Muscle of arm (tissue), 12 donors: Measurements from ENCODE around the gene SERPINA12. TPM values are rescaled to one million over a fixed set of nuclear protein-coding genes. Genes with fewer than 3 reads are reported as not detected.
A peak's percentile ranks its signal among the peaks of the same experiment; 100 is the strongest.
"Not testable (repeated sequence)": the region's sequence is repeated elsewhere in the genome, so short reads cannot be mapped to it uniquely, and the experiment has no call there.

Source experiments
- DNase-seq: peaks from one replicate; pipeline ENCODE4 v3.0.0-alpha.2; 2013
- polyA plus RNA-seq, 12 donors: library from polyadenylated mRNA; unstranded; fragments of 120-200 nt; gene quantifications; one replicate each; pipeline ENCODE4 v1.2.1, GENCODE V29; 2013; ENCODE audit not compliant: insufficient read length in 12 of 12

SERPINA12 gene
- polyA plus RNA-seq, 12 donors: not detected

- no peak for DNase-seq
These were observed 15.2 kb downstream of the SERPINA12 start for GRCh38 chr14:94494085-94494484.

GRCh38 chr14:94491511-94491910 is 17.8 kb downstream of the SERPINA12 start:
- DNase-seq: no peak

DNA sequence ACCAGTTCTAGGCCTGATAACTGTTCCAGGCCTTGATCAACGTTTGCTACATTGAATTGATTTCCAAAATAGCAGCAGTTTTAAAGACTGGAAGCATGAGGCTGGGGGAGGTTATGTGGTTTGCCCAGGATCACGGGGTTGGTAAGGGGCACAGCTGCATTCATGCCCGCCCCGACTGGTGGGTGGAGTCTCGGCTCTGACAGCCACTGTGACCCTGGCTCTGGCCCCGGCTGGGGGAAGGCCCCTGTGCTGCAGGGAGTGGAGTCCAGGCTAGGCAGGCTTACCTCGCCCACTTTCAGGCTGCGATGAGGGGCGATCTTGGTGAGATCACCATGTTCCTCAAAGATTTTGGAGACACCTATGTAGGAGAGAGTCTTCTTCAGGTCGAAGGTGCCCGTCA is 19.9 kb downstream of the SERPINA12 start:
- DNase-seq: no peak

GRCh38 chr14:94486883-94487282 is 22.4 kb downstream of the SERPINA12 start:
- DNase-seq: no peak

DNA sequence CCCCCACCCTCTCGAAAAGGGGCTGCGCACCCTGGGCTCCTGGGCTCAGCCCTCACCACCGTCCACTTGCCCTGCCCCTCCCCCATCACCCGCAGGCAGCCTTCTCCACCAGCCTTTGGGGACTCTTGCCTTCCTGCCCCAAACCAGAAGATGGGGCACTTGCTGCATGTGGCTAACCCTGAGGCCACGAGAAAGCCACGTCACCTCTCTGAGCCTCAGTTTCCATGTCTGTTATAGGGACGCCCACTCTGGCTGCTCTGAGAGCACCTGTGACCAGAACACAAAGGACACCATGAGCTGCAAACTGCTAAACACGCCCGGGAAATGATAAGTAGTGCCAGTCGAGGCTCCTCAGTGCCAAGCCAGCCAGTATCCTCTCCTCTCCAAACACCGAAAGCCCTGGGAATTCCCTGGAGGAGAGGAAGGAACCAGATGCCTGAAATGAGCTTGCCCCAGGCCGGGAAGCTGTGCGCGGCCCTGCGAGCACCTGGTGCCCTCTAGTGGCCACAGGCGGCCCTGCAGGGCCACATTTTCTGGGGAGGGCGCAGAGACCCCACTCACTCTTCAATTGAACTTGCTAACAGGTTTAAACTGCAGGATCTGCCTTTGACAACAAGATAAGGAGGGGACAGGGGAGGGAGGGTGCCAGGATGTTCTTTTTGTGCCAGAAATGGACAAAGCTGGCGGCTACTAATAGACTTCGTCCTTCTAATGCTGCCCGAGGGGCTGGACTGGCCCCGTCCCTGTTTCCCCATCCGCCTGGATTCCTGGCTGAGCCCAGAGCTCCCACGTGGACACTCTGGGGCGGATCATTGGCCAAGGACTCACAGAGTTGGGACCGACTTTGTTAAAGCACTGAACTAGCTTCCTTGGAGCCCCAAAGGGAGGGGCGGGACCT is 23.1 kb downstream of the SERPINA12 start:
- DNase-seq: peak; percentile 46

DNA sequence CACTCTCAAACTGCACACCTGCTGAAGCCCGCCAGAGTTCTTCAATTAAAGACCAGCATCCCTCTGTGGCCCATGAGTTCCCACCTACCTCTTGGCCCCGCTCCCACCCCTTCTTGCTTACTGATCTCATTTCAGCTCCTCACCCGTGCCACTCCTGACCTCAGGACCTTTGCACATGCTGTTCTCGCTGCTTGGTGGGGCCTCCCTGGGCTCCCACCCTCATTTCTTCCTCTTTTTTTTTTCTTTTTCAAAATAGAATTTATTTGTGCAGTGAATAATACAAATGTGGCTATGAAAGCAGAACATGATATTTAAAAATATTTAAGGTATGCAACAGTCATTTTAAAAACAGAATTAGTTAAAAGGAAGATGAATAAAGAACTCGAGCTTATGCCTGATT is 24.8 kb downstream of the SERPINA12 start:
- no peak for DNase-seq

GRCh38 chr14:94483729-94484275 is 25.5 kb downstream of the SERPINA12 start:
- no peak for DNase-seq

DNA sequence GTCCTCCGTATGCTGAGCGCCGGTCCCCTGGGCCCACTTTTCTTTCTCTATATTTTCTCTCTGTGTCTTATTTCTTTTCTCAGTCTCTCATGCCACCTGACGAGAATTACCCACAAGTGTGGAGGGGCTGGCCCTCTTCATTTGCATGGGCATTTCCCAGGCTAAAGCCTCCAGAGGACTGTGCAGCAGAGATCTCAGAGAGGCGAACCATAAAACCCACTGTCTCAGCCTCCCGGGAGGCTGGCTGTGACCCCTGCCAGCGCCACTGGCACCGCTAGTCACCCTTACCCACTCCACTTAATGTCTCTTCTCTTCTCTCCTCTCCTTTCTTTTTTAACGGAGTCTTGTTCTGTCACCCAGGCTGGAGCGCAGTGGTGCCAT is 26.2 kb downstream of the SERPINA12 start:
- no peak for DNase-seq

DNA sequence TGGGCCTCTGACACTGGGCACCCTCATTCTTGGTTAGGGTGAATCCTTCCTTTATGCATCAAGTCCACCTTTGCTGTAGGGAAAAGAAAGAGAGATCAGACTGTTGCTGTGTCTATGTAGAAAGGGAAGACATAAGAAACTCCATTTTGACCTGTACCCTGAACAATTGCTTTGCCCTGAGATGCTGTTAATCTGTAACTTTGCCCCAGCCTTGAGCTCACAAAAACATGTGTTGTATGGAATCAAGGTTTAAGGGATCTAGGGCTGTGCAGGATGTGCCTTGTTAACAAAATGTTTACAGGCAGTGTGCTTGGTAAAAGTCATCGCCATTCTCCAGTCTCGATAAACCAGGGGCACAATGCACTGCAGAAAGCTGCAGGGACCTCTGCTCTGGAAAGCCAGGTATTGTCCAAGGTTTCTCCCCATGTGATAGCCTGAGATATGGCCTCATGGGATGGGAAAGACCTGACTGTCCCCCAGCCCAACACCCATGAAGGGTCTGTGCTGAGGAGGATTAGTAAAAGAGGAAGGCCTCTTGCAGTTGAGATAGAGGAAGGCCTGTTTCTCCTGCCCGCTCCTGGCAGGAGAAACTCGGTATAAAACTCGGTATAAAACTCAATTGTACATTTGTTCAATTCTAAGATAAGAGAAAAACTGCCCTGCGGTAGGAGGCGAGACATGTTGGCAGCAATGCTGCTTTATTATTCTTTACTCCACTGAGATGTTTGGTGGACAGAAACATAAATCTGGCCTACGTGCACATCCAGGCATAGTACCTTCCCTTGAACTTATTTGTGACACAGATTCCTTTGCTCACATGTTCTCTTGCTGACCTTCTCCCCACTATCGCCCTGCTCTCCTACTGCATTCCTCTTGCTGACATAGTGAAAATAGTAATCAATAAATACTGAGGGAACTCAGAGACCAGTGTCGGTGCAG is 26.9 kb downstream of the SERPINA12 start:
- not testable (repeated sequence) for DNase-seq

DNA sequence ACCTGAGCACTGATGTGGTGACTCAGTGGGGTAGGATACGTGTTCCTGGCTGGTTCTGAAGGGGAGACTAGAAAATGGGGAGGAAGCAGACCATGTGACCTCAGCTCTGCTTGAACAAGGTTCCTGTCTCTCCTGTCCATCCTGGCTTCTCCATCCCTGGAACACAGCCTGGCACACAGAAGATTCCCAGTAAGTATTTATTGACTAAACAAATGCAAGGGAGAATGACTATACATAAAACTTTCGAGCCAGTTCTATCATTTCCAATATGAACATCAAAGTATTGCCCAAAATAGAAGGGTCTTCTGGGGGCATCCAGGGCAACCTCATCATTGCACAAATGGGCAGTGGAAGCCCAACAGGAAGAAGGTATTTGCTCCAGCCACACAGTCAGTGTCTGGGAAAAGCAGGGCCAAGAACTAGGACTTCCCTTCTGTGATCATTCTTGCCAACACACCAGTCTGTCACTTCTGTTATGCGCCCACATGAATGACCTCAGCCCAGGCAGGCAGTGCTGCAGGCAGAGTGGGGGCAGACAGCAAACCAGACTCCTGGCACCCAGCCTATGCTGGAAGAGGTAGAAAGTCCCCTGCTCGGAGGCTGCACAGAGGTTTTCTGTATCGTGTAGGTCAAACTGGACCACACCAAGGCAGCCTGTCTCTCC is 27.7 kb downstream of the SERPINA12 start:
- DNase-seq: no peak

GRCh38 chr14:94480809-94481208 is 28.5 kb downstream of the SERPINA12 start:
- no peak for DNase-seq

- DNase-seq: no peak
These were observed 30.8 kb downstream of the SERPINA12 start for GRCh38 chr14:94478420-94478819.

DNA sequence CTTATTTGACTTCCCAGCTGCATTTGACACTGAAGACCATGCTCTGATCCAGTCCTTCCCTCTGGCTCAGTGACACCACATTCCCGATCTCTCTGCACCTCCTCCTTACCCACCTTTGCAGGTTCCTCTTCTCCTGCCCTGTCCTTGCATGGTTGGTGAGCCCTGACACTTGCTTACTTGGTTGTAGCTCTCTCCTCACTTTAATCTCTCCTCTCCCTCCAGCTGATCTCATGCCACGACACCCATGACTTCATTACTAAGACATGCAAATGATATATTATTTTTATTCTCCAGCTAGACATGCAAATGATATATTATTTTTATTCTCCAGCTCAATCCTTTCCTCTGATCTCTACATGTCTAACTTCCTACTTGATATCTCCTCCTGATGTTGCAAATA is 33.2 kb downstream of the SERPINA12 start, which contains the start of gene SERPINA9:
TSS of gene SERPINA9 (minus strand) at position 175 of the 400 bp plus-strand sequence. CDS start 6,357 bp downstream, outside the sequence.
- no peak for DNase-seq

DNA sequence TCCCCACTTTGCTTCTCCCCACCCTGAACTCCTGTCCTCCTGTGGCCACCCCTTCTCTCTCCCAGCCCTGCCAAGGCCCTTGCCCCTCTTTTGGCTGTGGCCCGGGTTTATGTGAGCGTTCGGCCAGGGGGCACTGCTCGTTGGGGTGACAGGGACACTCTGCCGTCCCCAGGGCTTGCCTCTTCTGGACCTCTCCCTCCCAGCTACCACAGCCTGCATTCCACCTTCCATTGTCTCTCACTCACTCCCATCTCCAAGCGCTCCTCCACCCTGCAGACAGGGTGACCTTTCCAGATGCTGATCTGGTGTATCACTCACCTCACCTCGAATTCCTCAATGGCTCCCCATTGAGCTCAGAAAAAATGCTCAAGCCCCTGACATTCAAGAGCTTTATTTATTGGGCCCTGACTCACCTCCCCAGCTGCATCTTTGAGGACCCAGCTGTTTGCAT is 34.7 kb downstream of the SERPINA12 start:
- no peak for DNase-seq

GRCh38 chr14:94473666-94474410 is 35.4 kb downstream of the SERPINA12 start:
- DNase-seq: no peak

GRCh38 chr14:94472842-94473241 is 36.4 kb downstream of the SERPINA12 start:
- DNase-seq: no peak

- DNase-seq: no peak
These were observed 38.2 kb downstream of the SERPINA12 start for GRCh38 chr14:94471045-94471444.

- DNase-seq: no peak
These were observed 39.0 kb downstream of the SERPINA12 start for GRCh38 chr14:94470311-94470710.

DNA sequence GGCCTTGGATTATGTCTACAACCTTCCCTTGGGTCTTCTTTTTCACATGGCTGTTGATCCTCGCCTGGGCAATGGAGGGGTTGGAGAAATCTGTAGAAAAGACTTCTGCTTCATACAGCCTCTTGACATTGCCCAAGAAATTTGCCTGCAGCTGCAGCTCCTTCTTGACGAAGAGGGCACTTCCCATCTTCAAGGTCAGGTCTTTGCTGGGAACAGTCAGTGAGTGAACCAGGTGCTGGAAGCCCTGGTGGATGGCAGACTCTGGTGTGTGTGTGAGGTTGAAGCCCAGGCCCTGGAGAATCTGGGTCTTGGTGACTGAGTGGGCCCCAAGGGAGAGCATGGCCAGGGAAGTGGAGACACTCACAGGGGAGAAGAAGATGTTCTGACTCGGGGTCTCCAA is 40.0 kb downstream of the SERPINA12 start:
- no peak for DNase-seq

- no peak for DNase-seq
These were observed 41.3 kb downstream of the SERPINA12 start for GRCh38 chr14:94467728-94468520.
